GM19351 (cell line): ENCODE results near the gene ABCB1.
"Not testable (repeated sequence)": the region's sequence is repeated elsewhere in the genome, so short reads cannot be mapped to it uniquely, and the experiment has no call there.

Experiments used
- ATAC-seq: cut with Tn5 transposase; IDR thresholded peaks from one replicate; pipeline ENCODE4 v1.9.1; 2021; ENCODE audit warnings: mild to moderate bottlenecking, moderate library complexity; ENCODE audit not compliant: unreplicated experiment

The ABCB1 gene

DNA sequence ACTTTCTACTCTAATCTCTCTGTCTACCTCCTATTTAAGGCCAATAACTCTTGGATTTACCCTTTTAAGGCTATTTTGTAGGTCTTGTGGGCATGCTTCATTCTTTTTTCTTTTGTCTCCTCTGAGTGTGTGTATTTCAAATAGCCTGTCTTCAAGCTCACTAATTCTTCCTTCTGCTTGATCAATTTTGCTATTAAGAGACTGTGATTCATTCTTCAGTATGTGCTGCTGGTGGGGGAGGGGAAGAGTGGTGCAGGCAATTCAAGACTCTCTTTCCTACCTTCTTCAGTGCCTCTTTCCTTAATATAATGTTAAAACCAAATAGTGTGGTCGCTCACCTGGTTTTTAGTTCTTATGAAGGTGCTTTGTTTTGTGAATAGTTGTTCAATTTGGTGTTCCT is 20.0 kb downstream of the ABCB1 start:
- no peak for ATAC-seq

DNA sequence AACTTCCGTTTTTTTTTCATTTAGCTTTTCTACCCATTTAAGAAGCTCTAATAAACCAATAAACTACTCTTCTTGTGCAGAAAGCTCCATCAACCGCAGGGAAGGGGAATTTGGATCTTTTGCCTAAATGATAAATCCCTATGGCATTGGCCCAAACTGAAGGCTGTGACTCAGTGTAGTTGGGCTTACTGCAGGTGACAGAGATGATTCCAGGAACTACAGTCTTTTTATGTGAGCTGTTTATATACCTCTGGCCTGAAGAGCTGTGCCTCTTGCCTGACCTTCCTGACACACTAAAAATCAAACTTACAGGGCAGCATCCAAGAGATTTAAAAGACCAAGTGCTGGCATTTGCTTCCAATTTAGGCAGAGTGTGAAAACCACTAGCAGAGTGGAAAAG is 25.2 kb downstream of the ABCB1 start:
- ATAC-seq = no peak

DNA sequence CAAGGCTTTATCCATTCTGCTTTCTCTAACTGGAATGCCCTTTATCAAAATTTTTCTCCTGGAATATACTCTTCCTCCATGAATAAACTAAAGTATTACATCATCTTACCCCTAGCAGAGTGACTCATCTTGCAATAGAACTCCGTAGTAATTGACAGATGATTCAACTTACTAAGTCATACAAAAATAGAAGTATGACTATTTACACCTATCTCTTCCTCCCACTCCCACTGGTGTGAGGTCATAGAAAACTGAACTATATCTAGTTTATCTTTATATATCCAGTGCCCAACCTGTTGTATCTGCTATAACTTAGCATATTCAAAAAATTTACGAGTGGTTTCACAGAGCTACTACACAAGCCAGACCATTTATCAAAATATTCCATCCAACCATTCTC is 26.1 kb downstream of the ABCB1 start:
- ATAC-seq = peak; percentile 76

DNA sequence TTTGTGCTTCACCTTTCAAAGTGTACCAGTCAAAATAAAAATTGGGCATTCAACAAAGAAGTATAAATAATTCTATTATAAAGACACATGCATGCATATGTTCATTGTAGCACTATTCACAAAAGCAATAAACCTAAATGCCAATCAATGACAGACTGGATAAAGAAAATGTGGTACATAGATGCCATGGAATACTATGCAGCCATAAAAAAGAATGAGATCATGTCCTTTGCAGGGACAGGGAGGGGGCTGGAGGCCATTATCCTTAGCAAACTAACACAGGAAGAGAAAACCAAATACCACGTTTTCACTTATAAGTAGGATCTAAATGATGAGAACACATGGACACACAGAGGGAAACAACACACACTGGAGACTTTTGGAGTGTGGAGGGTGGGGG is 28.2 kb downstream of the ABCB1 start:
- not testable (repeated sequence) for ATAC-seq

DNA sequence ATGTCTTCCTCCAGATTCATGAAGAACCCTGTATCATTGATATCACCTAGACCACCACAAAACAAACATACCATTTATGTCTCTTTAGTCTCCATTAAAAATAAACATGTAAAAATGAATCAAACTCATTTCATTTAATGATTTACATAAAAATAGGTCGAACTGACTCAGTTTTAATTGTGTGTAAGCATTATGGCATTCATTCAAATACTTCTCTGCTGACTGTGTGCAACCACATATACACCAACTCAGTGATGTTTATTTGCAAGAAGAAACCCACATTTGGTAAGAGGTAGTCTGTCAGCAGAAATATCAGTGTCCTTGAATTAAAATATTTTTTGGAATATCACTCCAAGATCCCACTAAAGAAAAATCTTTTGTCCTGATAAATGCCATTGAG is 30.5 kb downstream of the ABCB1 start:
- no peak for ATAC-seq

DNA sequence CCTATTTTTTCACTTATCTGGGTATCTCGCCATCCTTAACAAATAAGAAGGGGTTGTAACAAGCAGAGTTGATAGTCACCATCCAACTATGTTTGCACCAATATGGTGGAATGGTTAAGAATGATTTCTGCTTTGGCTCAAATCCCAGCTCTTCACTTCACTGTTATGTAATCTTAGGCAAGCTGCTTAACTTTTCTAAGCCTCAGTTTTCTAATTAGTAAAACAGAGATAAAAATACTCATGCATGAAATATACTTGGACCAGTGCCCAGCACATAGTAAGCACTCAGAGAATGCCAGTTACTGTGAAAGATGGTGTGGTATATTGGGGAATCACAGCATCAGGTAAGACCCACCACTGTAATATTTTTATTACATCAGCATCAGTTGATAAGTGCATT is 33.6 kb downstream of the ABCB1 start:
- no peak for ATAC-seq

DNA sequence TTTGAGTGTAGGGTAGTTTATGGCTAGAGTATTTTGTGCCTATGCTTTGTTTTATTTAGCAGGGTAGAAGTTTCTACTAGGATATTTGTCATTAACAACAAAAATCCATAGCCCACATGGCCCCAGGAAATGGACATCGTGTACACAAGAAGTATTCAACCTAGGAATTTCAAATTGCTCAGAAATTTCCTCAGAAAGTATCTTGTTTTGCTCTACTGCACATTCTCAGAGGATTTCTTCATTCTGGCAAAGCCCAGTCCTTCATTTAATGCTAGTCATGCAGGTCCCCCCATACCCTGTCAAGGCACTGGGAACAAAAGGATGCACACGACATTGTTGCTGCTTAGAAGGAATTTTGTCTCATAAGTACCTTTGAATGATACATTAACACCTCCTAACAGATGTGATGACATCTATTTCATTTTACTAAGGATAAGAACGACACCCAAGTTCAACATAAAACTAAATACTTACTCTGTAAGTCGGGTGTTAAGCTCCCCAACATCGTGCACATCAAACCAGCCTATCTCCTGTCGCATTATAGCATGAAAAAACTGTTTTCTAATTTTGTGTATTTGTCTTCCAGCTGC is 34.3 kb downstream of the ABCB1 start:
- no peak for ATAC-seq

DNA sequence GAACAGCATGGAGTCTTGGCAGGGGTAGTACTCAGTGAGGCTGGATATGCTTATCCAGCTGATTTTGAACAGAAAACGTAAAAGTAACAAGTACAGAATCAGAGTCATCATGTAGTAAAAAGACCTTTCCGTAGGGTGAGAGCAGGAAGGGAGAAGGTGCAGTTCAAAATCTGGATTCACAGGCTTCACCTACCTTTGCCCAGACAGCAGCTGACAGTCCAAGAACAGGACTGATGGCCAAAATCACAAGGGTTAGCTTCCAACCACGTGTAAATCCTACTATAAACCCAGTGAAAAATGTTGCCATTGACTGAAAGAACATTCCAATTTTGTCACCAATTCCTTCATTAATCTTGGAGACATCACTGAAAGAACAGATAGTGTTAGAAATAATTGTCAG is 34.8 kb downstream of the ABCB1 start:
- no peak for ATAC-seq

DNA sequence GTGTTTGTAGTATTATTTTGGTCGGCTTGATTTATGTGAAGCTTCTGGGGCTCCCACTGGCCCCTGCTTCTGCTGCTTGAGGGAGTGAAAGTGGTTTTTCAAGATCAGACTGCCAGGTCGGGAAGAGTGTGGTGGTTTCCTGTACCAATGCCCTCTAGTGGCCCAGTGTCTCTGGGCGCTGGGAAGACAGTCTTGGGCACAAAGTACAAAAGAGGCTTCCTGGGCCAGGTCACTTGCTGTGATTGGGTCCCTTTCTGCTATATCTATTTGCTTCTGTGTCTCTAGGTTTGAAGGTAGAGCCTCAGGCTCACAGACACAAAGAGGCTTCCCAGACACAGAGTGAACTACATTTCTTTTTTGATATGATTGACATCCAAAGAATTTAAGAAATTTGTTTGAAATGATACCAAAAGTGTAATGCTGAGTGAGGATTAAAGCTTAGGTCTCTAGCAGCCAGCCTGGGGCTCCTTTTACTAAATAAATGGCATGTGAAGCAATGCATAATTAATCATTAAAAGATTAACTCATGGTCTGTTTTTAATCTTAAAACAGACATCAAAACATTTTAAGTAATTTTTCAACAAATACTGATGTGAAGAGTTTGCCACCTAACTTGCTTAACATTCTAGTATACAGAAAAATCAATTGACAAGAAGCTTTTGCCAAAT is 36.3 kb downstream of the ABCB1 start:
- peak; percentile 94 for ATAC-seq

DNA sequence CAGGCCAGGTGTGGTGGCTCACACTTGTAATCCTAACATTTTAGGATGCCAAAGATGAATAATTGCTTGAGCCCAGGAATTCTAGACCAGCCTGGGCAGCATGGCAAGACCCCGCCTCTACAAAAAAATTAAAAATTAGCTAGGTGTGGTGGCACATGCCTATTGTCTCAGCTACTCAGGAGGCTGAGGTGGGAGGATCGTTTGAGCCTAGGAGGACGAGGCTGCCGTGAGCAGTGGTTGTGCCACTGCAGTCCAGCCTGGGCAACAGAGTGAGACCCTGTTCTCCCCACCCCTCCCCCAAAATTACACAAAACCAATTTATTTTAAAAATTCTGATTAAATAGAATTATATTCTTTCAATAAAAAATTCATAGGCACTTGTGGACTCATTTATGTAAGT is 39.0 kb downstream of the ABCB1 start:
- no peak for ATAC-seq

DNA sequence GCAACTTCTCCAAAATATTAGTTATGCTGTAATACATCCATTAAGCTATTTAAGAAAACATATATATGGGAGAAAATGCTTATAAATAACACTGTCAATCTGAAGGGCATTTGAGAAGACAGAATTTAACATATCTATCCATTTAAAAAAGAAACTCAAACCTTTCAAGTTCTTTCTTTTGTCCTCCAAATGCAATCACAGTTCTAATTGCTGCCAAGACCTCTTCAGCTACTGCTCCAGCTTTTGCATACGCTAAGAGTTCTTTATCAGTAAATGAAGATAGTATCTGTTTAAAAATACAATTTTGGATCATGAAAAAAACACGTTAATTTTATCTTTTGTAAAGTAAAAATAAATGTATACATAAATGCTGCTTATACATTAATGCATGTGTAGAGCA is 39.6 kb downstream of the ABCB1 start:
- ATAC-seq = no peak

DNA sequence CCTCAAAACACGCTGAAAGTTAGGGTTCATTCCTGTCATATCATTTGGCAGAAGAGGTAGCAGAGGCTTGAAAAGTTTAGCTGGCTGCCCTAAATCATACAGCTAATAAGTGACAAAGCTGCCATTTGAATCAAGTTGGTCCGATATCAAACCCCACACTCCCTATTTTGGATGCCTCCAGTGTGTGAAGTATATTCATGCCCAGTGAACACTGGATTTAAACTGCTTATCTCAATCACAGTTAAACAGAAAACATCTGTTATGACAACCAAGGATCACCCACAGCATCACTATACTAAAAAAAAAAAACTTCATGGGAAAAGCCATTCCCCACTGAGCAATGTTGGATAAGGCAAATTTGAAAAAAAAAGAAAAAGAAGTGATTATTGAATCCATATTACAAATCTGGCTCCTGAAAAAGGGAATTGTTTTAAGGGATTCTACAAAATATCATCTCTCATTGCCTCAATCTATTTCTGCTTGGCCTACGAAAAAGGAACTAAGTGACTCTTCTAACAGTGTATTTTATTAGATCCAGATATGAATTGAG is 48.3 kb downstream of the ABCB1 start:
- no peak for ATAC-seq

DNA sequence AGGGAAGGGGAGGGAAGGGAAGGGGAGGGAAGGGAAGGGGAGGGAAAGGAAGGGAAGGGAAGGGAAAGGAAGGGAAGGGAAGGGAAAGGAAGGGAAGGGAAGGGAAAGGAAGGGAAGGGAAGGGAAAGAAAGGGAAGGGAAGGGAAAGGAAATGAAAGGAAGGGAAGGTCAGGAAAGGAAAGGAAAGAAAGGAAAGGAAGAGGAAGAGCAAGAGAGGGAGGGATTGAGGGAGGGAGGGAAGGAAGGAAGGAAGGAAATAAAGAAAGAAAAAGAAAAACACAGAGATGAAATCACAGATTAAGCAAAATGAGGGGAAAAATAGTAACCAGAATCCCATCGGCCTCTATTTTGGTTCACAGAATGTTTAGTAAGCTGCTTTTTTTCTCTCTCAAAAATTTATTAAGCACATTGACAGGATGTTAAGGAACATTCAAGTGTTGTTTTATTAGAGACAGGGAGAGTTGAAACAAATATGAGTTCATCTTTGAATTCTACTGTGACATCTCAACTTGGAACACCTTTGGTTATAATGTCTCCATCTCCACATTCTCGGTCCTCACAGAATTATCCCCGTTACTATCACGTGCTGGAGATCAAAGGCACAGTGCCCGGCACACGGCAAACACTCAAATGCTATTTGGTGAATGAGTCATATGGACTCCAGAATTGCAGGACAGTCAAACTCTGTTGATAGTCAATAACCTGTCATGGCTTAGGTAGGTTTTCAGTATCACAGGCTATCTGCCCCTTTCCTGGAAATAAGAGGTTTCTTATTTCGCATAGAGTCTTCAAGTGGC is 52.4 kb downstream of the ABCB1 start:
- no peak for ATAC-seq

DNA sequence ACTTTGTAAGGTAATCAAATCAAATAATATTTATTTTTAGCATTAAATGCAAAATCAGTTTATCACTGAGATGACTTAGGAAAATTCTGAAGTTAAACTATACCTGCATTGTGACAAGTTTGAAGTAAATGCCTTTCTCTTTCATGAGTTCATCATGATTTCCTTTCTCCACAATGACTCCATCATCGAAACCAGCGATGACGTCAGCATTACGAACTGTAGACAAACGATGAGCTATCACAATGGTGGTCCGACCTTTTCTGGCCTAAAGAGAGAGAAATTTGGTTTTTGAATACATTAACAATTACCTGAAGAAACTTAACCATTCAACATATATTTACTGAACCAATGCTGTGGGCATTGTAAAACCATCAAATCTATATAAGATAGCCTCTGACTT is 54.9 kb downstream of the ABCB1 start:
- ATAC-seq = no peak

DNA sequence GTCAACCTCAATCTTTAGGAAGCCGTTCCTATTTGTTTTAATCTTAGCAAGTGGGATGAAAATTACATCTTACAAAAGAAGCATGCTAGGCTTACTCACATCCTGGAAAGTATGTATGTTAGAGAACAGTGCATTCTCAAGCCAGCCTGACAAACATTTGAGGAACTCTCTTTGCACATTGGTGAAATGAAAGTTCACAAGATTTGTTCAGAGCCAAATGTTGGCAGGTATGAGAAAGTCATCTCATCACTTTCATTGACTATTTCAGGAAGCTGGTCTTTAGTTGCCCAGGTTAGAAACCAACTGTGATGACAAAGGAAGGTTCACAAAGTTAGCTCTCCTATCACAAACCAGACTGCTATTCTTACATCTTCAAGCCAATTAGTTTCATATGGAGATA is 57.1 kb downstream of the ABCB1 start:
- peak; percentile 74 for ATAC-seq

DNA sequence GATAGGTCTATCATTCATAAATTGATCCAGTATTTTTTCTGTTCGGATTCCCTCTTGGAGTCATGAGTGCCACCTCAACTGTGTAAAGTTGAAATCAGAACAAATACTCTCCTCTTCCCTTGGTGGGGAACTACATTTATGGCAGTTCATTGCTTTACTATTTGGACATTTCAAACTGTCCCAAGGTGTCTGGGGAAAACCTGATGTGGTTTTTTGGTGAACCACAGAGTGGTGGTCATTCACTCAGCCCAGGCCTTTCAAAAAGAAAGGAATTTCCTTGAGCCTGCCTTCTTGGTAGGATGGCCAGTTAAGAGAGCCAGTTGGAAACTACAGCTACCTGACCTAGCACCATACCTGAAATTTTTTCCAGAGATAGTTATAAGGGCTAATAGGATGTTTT is 59.0 kb downstream of the ABCB1 start:
- ATAC-seq = no peak

DNA sequence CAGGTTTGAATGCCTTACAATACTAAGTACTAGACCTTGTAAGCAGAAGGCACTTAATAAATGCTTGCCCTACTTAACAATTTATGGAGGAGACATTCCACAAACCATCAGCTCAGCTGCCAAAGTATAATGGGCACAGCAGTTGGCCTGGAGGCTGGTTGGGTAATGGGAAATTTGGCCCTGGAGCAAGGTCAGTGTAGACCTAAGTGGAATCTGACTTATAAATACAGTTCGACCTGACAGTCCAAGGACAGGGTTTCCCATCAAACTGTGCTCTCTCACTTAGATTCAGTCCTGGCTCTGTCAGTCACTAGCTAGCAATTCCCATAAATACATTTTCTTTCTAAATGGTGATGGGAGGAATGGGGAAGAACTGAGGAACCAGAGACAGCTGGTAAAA is 62.6 kb downstream of the ABCB1 start:
- no peak for ATAC-seq

DNA sequence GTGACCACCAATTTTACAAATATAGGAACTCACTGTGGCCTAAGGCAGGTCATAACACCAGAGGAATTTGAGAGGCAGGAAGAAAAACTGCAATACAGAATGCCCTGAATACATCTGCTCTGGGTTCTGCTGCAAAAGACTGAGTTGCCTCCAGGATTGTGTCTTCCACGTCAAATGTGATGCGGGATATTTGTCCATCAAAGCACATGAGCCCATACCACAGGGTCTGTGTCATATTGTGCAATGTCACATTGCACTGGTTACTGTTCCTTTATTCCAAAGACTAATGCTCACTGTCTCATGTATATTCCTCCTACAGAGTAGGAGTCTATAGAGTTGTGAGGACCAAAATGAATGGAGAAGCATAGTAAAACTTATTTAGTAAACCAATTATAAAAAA is 66.6 kb downstream of the ABCB1 start:
- ATAC-seq = no peak

DNA sequence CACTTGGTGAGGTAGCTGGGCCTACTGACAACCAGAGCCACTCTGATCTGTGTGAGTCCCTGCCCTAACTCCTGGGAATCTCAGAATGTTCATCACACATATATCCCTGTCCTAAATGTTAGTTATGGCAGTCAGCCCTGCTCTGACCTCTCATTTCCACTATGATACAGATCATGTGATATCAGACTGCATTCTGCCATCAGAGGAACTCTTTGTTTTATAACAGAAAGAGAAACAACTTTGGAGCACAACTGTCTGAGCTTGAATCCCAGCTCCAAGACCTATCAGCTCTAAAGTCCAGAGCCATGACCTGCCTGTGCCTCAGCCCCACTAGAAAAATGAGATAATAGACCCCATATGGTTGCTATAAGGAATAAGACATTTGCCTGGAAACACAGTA is 70.6 kb downstream of the ABCB1 start:
- ATAC-seq = no peak

DNA sequence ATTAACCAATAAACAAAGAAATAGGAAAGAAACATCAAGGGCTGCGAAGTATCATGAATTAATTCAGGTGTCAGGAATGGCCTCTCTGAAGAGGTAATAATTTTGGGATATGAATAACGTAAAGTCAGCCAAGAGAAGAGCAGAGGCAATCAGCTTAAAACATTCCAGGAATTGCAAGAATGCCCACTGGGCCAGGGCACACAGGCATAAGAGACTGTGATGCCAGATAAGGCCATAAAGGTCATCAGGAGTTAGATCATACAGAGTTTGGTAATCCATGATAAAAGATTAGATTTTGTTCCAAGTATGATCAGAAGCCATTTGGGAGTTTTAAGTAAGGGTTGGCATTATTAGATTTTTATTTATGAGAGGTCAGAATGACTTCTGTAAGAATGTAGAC is 72.0 kb downstream of the ABCB1 start:
- ATAC-seq = no peak

DNA sequence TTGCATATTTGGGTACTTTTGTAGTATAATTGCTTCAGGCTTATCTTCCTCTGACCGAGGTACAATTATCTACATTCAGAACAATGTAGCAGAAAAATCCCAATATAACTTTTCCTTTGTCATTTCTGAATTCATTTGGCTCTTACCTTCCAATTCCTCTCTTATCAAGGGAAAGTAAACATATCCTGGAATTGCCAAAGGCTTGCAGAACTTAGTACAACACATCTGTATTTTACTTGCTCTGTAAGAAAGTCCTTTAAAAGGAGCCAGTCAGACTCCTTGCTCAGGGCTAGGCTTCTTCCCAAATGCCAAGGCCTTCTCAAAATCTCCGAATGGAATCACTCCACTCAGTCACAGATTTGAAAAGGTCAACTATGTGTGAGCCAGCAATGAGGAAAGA is 81.9 kb downstream of the ABCB1 start:
- no peak for ATAC-seq

DNA sequence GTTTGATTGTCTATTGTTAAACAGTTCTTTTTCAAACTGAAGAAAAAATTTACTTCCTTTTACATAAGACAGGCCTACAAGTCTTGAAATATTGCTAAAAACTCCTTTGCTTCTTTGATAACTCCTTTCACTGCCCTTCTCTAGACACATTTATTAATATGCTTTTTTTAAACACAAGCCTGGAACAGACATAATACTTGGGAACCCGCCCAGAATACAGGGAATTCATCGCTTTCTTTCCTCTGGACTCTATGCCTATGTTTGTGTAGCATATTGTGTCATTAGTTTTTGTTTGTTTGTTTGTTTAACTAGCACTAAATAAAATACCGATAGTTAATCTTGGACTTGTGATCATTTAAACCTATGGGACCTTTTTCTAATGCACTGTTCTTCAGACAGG is 82.8 kb downstream of the ABCB1 start:
- ATAC-seq = no peak
